Endothelial cell of umbilical vein (primary cell): ENCODE data around the gene SLC25A23. TPM values are rescaled to one million over a fixed set of nuclear protein-coding genes. Genes with fewer than 3 reads are reported as not detected.

Experiments
- BruUV-seq: library from RNA; stranded (reverse); fragments of 400-500 nt; replicated peaks from 2 replicates; lab custom pipeline; 2021; lab: Mats Ljungman, UMichigan
- CTCF ChIA-PET: fragments of 300-600, 350-600 bp; sonication (Branson Sonifier 250); formaldehyde crosslinking; loops from one replicate; lab custom pipeline; 2021; ENCODE audit warnings: antibody characterized with exemption, inconsistent platforms; lab: Charles Lee
- POLR2A ChIA-PET: fragments of 300-600, 350-600 bp; sonication (Branson Sonifier 250); formaldehyde crosslinking; loops from one replicate; lab custom pipeline; 2021; ENCODE audit warnings: antibody characterized with exemption, inconsistent platforms; lab: Charles Lee
- DNase-seq: peaks from one replicate; pipeline ENCODE4 v3.0.0-alpha.2; 2011; ENCODE audit warnings: low read depth, low spot score
- FAIRE-seq: peaks from 2 replicates; lab custom pipeline; 2011; peaks lifted over from hg19 to GRCh38; lab: Jason Lieb, UNC
- H2AFZ ChIP-seq: 2 replicates; pipeline ENCODE4 v1.6.0; 2012; ENCODE audit warnings: low read depth, low read length, control low read depth, inconsistent platforms
- H3K27ac ChIP-seq: 2 replicates; pipeline ENCODE4 v1.5.1; 2011; ENCODE audit warnings: low read depth, mild to moderate bottlenecking, control low read depth, low read length, moderate library complexity; ENCODE audit not compliant: insufficient read depth
- H3K27me3 ChIP-seq, 2 experiments: 2 replicates each; pipeline versions ENCODE4 v1.6.0 to v1.6.1; 2011; ENCODE audit warnings: low read length in 2 of 2, mixed read lengths in 1 of 2; ENCODE audit not compliant: control insufficient read depth in 2 of 2, insufficient read depth in 2 of 2
- H3K36me3 ChIP-seq, 2 experiments: 2 replicates in 1 of 2; 3 replicates in 1 of 2; pipeline ENCODE4 v1.5.1; 2011; ENCODE audit warnings: low read length in 2 of 2, mild to moderate bottlenecking in 1 of 2, moderate library complexity in 1 of 2; ENCODE audit not compliant: control insufficient read depth in 2 of 2, insufficient read depth in 2 of 2; ENCODE audit errors: extremely low read depth in 1 of 2
- H3K4me1 ChIP-seq: 3 replicates; pipeline ENCODE4 v1.5.1; 2011; ENCODE audit warnings: mild to moderate bottlenecking, low read length; ENCODE audit not compliant: control insufficient read depth, insufficient read depth; ENCODE audit errors: extremely low read depth
- H3K4me2 ChIP-seq: 2 replicates; pipeline ENCODE4 v1.6.1; 2011; ENCODE audit warnings: low read length, control low read depth, mixed read lengths; ENCODE audit not compliant: insufficient read depth
- H3K4me3 ChIP-seq, 3 experiments: fragments of 200-600 bp in 1 of 3; sonication (generic), shearing (Covaris generic) in 1 of 3; replicated peaks in 1 of 3; 2 replicates each; pipeline ENCODE4 v1.5.1; 2011 to 2016; ENCODE audit warnings: control low read depth in 3 of 3, low read length in 3 of 3, mild to moderate bottlenecking in 2 of 3, inconsistent platforms in 1 of 3, low read depth in 1 of 3, moderate library complexity in 1 of 3; ENCODE audit not compliant: insufficient read depth in 1 of 3
- H3K79me2 ChIP-seq: 2 replicates; pipeline ENCODE4 v1.6.0; 2012; ENCODE audit warnings: low read length, inconsistent platforms; ENCODE audit not compliant: control insufficient read depth, insufficient read depth
- H3K9ac ChIP-seq: replicated peaks from 2 replicates; pipeline ENCODE3; 2011; ENCODE audit warnings: low read length, control low read depth; ENCODE audit not compliant: insufficient read depth; ENCODE audit errors: extremely low read depth
- H3K9me1 ChIP-seq: replicated peaks from 3 replicates; pipeline ENCODE4 v1.6.0; 2011; ENCODE audit warnings: mild to moderate bottlenecking, low read length; ENCODE audit not compliant: control insufficient read depth, insufficient read depth; ENCODE audit errors: extremely low read depth
- H3K9me3 ChIP-seq: replicated peaks from 2 replicates; pipeline ENCODE4 v1.5.1; 2012; ENCODE audit warnings: low read length, inconsistent platforms; ENCODE audit not compliant: control insufficient read depth, insufficient read depth
- H4K20me1 ChIP-seq: replicated peaks from 2 replicates; pipeline ENCODE3; 2011; ENCODE audit warnings: mild to moderate bottlenecking, low read length; ENCODE audit not compliant: control insufficient read depth, insufficient read depth; ENCODE audit errors: extremely low read depth
- EZH2 ChIP-seq: IDR thresholded peaks from 2 replicates; pipeline ENCODE4 v1.6.1; 2012; ENCODE audit warnings: borderline replicate concordance, low read depth, mild to moderate bottlenecking, moderate library complexity, low read length, inconsistent platforms; ENCODE audit not compliant: severe bottlenecking
- FOS ChIP-seq: IDR thresholded peaks from 2 replicates; pipeline ENCODE4 v1.6.1; 2011; ENCODE audit warnings: mild to moderate bottlenecking, low read length, moderate library complexity, borderline replicate concordance; ENCODE audit not compliant: insufficient read depth
- GATA2 ChIP-seq: IDR thresholded peaks from 2 replicates; pipeline ENCODE4 v1.7.0; 2011; ENCODE audit warnings: low read depth, mild to moderate bottlenecking, moderate library complexity, mixed read lengths, low read length; ENCODE audit not compliant: insufficient read length, insufficient read depth
- JUN ChIP-seq: IDR thresholded peaks from 2 replicates; pipeline ENCODE4 v1.6.1; 2011; ENCODE audit warnings: borderline replicate concordance, low read depth; ENCODE audit not compliant: insufficient read length, insufficient read depth
- MYC ChIP-seq: IDR thresholded peaks from one replicate; pipeline ENCODE4 v1.6.1; 2011; ENCODE audit warnings: mild to moderate bottlenecking, low read depth, low read length
- POLR2A ChIP-seq: IDR thresholded peaks from 2 replicates; pipeline ENCODE4 v1.6.1; 2012; ENCODE audit warnings: low read depth, mild to moderate bottlenecking, control low read depth, low read length
- POLR2AphosphoS5 ChIP-seq: IDR thresholded peaks from 2 replicates; pipeline ENCODE4 v1.6.1; 2012; ENCODE audit warnings: low read depth, mild to moderate bottlenecking, control low read depth, low read length, moderate library complexity; ENCODE audit not compliant: insufficient read depth
- dilution Hi-C: fragments of 300-500 bp; cut with MboI; formaldehyde crosslinking; loops from one replicate; pipeline ENCODE4 v1.15.0; 2019; ENCODE audit warnings: low sequenced_read_pairs; ENCODE audit not compliant: extremely low pct_ligation_motif_present
- intact Hi-C: fragments of 100-400 bp; cut with micrococcal nuclease; formaldehyde crosslinking; loops from one replicate; pipeline ENCODE4 v1.10.0; 2022
- polyA plus RNA-seq, 4 experiments: library from polyadenylated mRNA; depleted of rRNA in 3 of 4; stranded (reverse) in 3 of 4; unstranded in 1 of 4; fragments of >200 nt; gene quantifications; 2 replicates each; pipeline versions ENCODE4 v1.2.1 to v1.2.3, GENCODE V29; 2011 to 2012; ENCODE audit warnings: missing spikeins in 1 of 4
- total RNA-seq: library from RNA; stranded (reverse); gene quantifications from 2 replicates; pipeline ENCODE4 v1.2.3, GENCODE V29; 2021
- TF ChIP-seq, protein P1 (sequence below): IDR thresholded peaks from 2 replicates; pipeline ENCODE4 v1.6.1; 2011; ENCODE audit not compliant: insufficient read depth, insufficient read length
- TF ChIP-seq, protein P2 (sequence below), 2 donors: IDR thresholded peaks; 1 replicate in 1 of 2; 2 replicates in 1 of 2; pipeline ENCODE4 v1.5.1; 2011; ENCODE audit warnings: low read length in 2 of 2, mild to moderate bottlenecking in 2 of 2, moderate library complexity in 2 of 2, control low read depth in 1 of 2, inconsistent platforms in 1 of 2, low read depth in 1 of 2; ENCODE audit not compliant: insufficient read depth in 1 of 2; ENCODE audit errors: extremely low read depth in 1 of 2

SLC25A23 gene
- total and polyA plus RNA-seq, 2 donors (not counting 3 experiments of a cell fraction or from before 2014, with no cell fraction given): 12.8 to 33.5 TPM

DNA sequence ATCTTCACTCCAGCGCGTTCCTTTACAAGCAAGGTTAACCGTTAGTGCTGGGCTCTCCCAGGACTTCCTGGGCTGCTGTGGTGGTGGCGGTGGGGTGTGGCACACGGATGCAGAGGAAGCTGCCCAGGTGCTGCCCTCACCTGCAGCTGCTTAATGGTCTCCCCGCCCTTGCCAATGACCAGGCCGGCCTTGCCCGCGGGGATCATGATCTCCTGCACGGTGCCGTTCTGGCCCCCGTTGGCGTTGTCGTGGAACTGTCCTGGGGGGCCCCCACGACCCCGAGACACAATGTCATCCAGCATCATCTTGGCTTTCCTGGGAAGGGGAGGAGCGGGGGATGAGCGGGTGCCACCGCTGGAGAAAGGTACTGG lies 41.0 kb downstream of the SLC25A23 start:
- H3K36me3 ChIP-seq: peaks cover 33 to 70% of the 10 kb centered on the region in 2 experiments
- H4K20me1 ChIP-seq: peaks cover 3% of the 10 kb centered on the region
- TF ChIP-seq FOS (no peak), JUN (no peak), GATA2 (no peak), EZH2 (no peak), POLR2AphosphoS5 (no peak), MYC (no peak), POLR2A (no peak)
- TF ChIP-seq, protein P1, sequence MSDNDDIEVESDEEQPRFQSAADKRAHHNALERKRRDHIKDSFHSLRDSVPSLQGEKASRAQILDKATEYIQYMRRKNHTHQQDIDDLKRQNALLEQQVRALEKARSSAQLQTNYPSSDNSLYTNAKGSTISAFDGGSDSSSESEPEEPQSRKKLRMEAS: no peak
- TF ChIP-seq, protein P2, sequence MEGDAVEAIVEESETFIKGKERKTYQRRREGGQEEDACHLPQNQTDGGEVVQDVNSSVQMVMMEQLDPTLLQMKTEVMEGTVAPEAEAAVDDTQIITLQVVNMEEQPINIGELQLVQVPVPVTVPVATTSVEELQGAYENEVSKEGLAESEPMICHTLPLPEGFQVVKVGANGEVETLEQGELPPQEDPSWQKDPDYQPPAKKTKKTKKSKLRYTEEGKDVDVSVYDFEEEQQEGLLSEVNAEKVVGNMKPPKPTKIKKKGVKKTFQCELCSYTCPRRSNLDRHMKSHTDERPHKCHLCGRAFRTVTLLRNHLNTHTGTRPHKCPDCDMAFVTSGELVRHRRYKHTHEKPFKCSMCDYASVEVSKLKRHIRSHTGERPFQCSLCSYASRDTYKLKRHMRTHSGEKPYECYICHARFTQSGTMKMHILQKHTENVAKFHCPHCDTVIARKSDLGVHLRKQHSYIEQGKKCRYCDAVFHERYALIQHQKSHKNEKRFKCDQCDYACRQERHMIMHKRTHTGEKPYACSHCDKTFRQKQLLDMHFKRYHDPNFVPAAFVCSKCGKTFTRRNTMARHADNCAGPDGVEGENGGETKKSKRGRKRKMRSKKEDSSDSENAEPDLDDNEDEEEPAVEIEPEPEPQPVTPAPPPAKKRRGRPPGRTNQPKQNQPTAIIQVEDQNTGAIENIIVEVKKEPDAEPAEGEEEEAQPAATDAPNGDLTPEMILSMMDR (IDR thresholded peaks at IDR 0.05; ENCODE audit: extremely low read depth in 1 of 2, insufficient read depth in 1 of 2, low read depth in 1 of 2, low read length in 2 of 2): no peak

More for the DNA sequence above, 41.0 kb downstream of the SLC25A23 start:
- intact Hi-C loops (no loop called here), dilution Hi-C loops (no loop called here)
- POLR2A ChIA-PET: no interaction called here
- H3K4me3 ChIP-seq: no peak overlapping the region
- DNase-seq (no peak), FAIRE-seq (no peak)
- H3K79me2 ChIP-seq: peaks cover 50% of the 10 kb centered on the region
- no peak overlapping the region for H2AFZ ChIP-seq
- H3K9ac ChIP-seq: no peak overlapping the region
- no peaks in the 10 kb centered on the region for H3K9me1 ChIP-seq
- CTCF ChIA-PET: interaction anchor here (2.0 kb wide), 1 partner anchor 24 kb away, joined by 6 read pairs; no protein-coding TSS in a partner anchor
- H3K27ac ChIP-seq: no peak overlapping the region
- H3K4me1 ChIP-seq: peaks cover 8% of the 10 kb centered on the region
- H3K27me3 ChIP-seq: no peaks in the 10 kb centered on the region
- H3K4me2 ChIP-seq: no peak overlapping the region
- no peaks in the 10 kb centered on the region for H3K9me3 ChIP-seq
- no TSS peak for BruUV-seq
